K562 (cell line): ENCODE results near the gene MYO5C. TPM values are rescaled to one million over a fixed set of nuclear protein-coding genes. Genes with fewer than 3 reads are reported as not detected.

Source experiments
- ATAC-seq: fragments of 200-7000 bp; cut with Tn5 transposase; 3 replicates; pipeline ENCODE4 v1.9.1; 2020; ENCODE audit warnings: moderate library complexity
- BruUV-seq: library from RNA; stranded (reverse); fragments of 400-500 nt; replicated peaks from 2 replicates; lab custom pipeline; 2021; lab: Mats Ljungman, UMichigan
- CTCF ChIA-PET: fragments of 300-600 bp; formaldehyde crosslinking; extraction: SDS; loops from one replicate; lab custom pipeline; 2021; ENCODE audit warnings: low intra/inter-chr PET ratio; lab: Yijun Ruan, JAX
- POLR2A ChIA-PET: fragments of 300-600, 350-650 bp; sonication (Branson Sonifier 250); formaldehyde crosslinking; extraction: SDS; loops from one replicate; lab custom pipeline; 2021; ENCODE audit warnings: antibody characterized with exemption, inconsistent platforms; lab: Yijun Ruan, JAX
- DNase-seq, 4 experiments: peaks; one replicate each; pipeline versions ENCODE4 v3.0.0 to v3.0.0-alpha.2; 2011 to 2018; ENCODE audit warnings: low spot score in 3 of 4, mixed read lengths in 3 of 4; ENCODE audit errors: extremely low read depth in 1 of 4
- FAIRE-seq: peaks from 2 replicates; lab custom pipeline; 2011; peaks lifted over from hg19 to GRCh38; lab: Jason Lieb, UNC
- H2AFZ ChIP-seq: 2 replicates; pipeline ENCODE4 v1.6.0; 2011; ENCODE audit warnings: low read depth, low read length, control low read depth, inconsistent platforms
- H3K27ac ChIP-seq: fragments of 200-600 bp; 3 replicates; pipeline ENCODE4 v1.8.0; 2011; ENCODE audit warnings: low read depth, mild to moderate bottlenecking, control low read depth, inconsistent platforms, low read length, moderate library complexity, mixed read lengths; ENCODE audit errors: extremely low read depth
- H3K27me3 ChIP-seq, 2 experiments: fragments of 300-600 bp in 1 of 2; 2 replicates in 1 of 2; 3 replicates in 1 of 2; pipeline versions ENCODE4 v1.6.0 to v1.8.0; 2011; ENCODE audit warnings: inconsistent platforms in 2 of 2, low read length in 2 of 2, mild to moderate bottlenecking in 1 of 2, mixed read lengths in 1 of 2, moderate library complexity in 1 of 2; ENCODE audit not compliant: control insufficient read depth in 2 of 2, insufficient read depth in 2 of 2
- H3K36me3 ChIP-seq: fragments of 300-600 bp; 3 replicates; pipeline ENCODE4 v1.8.0; 2011; ENCODE audit warnings: mild to moderate bottlenecking, low read length, inconsistent platforms; ENCODE audit not compliant: control insufficient read depth, insufficient read depth
- H3K4me1 ChIP-seq, 2 experiments: fragments of 200-600 bp in 1 of 2; replicated peaks in 1 of 2; 2 replicates in 1 of 2; 3 replicates in 1 of 2; pipeline versions ENCODE4 v1.5.1 to v1.8.0; 2011; ENCODE audit warnings: inconsistent platforms in 2 of 2, low read length in 2 of 2, mild to moderate bottlenecking in 1 of 2, mixed read lengths in 1 of 2, moderate library complexity in 1 of 2; ENCODE audit not compliant: control insufficient read depth in 2 of 2, insufficient read depth in 2 of 2
- H3K4me2 ChIP-seq: 2 replicates; pipeline ENCODE4 v1.6.1; 2011; ENCODE audit warnings: low read length, control low read depth, inconsistent platforms, mixed read lengths; ENCODE audit not compliant: insufficient read depth
- H3K4me3 ChIP-seq: fragments of 200-600 bp; sonication (generic), shearing (Covaris generic); 2 replicates; pipeline ENCODE4 v1.5.1; 2016; ENCODE audit warnings: control low read depth, inconsistent platforms
- H3K79me2 ChIP-seq: fragments of 200-600 bp; 3 replicates; pipeline ENCODE4 v1.8.0; 2011; ENCODE audit warnings: low read length, inconsistent platforms; ENCODE audit not compliant: control insufficient read depth, insufficient read depth
- H3K9ac ChIP-seq, 2 experiments: 2 replicates each; pipeline versions ENCODE4 v1.6.0 to v1.6.1; 2011; ENCODE audit warnings: low read depth in 2 of 2, low read length in 2 of 2, control low read depth in 1 of 2, inconsistent platforms in 1 of 2, mild to moderate bottlenecking in 1 of 2, mixed read lengths in 1 of 2; ENCODE audit not compliant: insufficient read depth in 1 of 2
- H3K9me1 ChIP-seq: one replicate; pipeline ENCODE4 v1.6.0; 2011; ENCODE audit warnings: inconsistent platforms, mild to moderate bottlenecking, low read length, moderate library complexity; ENCODE audit not compliant: control insufficient read depth, insufficient read depth
- H3K9me3 ChIP-seq: replicated peaks from 2 replicates; pipeline ENCODE4 v1.5.1; 2011; ENCODE audit warnings: low read depth, low read length, inconsistent platforms; ENCODE audit not compliant: control insufficient read depth, insufficient read depth
- H4K20me1 ChIP-seq: replicated peaks from 2 replicates; pipeline ENCODE4 v1.6.1; 2011; ENCODE audit warnings: low read length, inconsistent platforms, mixed read lengths; ENCODE audit not compliant: control insufficient read depth, insufficient read depth
- CC2D1A ChIP-seq: fragments of 450-650 bp; IDR thresholded peaks from 2 replicates; pipeline ENCODE4 v1.6.1; 2017; ENCODE audit warnings: mild to moderate bottlenecking
- EHMT2 ChIP-seq: fragments of 450-650 bp; IDR thresholded peaks from 2 replicates; pipeline ENCODE4 v1.6.1; 2018; ENCODE audit warnings: antibody characterized with exemption
- KLF13 ChIP-seq: fragments of 450-650 bp; IDR thresholded peaks from 2 replicates; pipeline ENCODE4 v1.6.1; 2016; ENCODE audit warnings: missing genetic modification characterization, low read depth, mild to moderate bottlenecking, missing compliant biosample characterization, moderate library complexity, borderline replicate concordance
- NFRKB ChIP-seq: fragments of 450-650 bp; IDR thresholded peaks from 2 replicates; pipeline ENCODE4 v1.6.1; 2016; ENCODE audit warnings: low read depth
- PHF20 ChIP-seq: fragments of 450-650 bp; IDR thresholded peaks from 2 replicates; pipeline ENCODE4 v1.6.1; 2018; ENCODE audit not compliant: partially characterized antibody
- THRAP3 ChIP-seq: fragments of 450-650 bp; IDR thresholded peaks from 2 replicates; pipeline ENCODE4 v1.6.1; 2016; ENCODE audit warnings: mild to moderate bottlenecking, inconsistent platforms, borderline replicate concordance
- WHSC1 ChIP-seq: IDR thresholded peaks from one replicate; pipeline ENCODE4 v1.6.1; 2012; ENCODE audit warnings: low read length, control low read depth, inconsistent platforms
- XRCC4 ChIP-seq: IDR thresholded peaks from one replicate; pipeline ENCODE4 v1.6.1; 2011; ENCODE audit not compliant: insufficient read depth, insufficient read length; ENCODE audit errors: extremely low read depth
- ZNF12 ChIP-seq: sonication (generic); formaldehyde crosslinking; IDR thresholded peaks from 2 replicates; pipeline ENCODE4 v1.4.0; 2020; ENCODE audit warnings: mild to moderate bottlenecking, missing genetic modification reagents
- ZNF263 ChIP-seq: sonication (generic); formaldehyde crosslinking; IDR thresholded peaks from 2 replicates; pipeline ENCODE4 v1.8.0; 2022; ENCODE audit warnings: mild to moderate bottlenecking, missing genetic modification reagents, borderline replicate concordance
- ZSCAN29 ChIP-seq: fragments of 450-650 bp; IDR thresholded peaks from 2 replicates; pipeline ENCODE4 v1.6.1; 2017
- WGBS: fragments of 100-300 bp; shearing (Covaris generic); methylation state at CpG from one replicate; pipeline ENCODE4 v1.1.6; 2016; ENCODE audit warnings: low coverage, mixed read lengths; ENCODE audit not compliant: insufficient coverage; ENCODE audit errors: missing lambda C conversion rate; 5-methylcytosine and 5-hydroxymethylcytosine counted together
- in situ Hi-C: fragments of 300-500 bp; cut with MboI; formaldehyde crosslinking; loops from 4 replicates; pipeline ENCODE4 v1.15.0; 2018; ENCODE audit warnings: inconsistent platforms, mixed read lengths
- intact Hi-C: fragments of 100-400 bp; cut with micrococcal nuclease; formaldehyde crosslinking; loops from 2 replicates; pipeline ENCODE4 v1.14.2; 2022
- polyA plus RNA-seq, 8 experiments: library from polyadenylated mRNA; depleted of rRNA in 4 of 8; stranded (reverse) in 5 of 8; unstranded in 3 of 8; fragments of >200 nt; fragmentation: Nextera tagmentation in 2 of 8; fragmentation: Illumina TruSeq in 1 of 8; extraction: Ambion mirVana in 2 of 8; extraction: Trizol in 1 of 8; gene quantifications; 2 replicates each; pipeline versions ENCODE4 v1.2.1 to v1.2.3, GENCODE V29; 2011 to 2014; ENCODE audit warnings: inconsistent platforms in 1 of 8, missing spikeins in 1 of 8
- total RNA-seq, 7 experiments: library from RNA; depleted of rRNA in 6 of 7; stranded (reverse); fragments of >200 nt in 6 of 7; fragmentation: Illumina TruSeq in 2 of 7; extraction: Trizol in 2 of 7; gene quantifications; 2 replicates each; pipeline versions ENCODE4 v1.2.1 to v1.2.3, GENCODE V29; 2011 to 2021; ENCODE audit warnings: low replicate concordance in 1 of 7
- TF ChIP-seq, protein P1 (sequence below), 2 experiments: fragments of 150-350 bp in 1 of 2; IDR thresholded peaks; 2 replicates each; pipeline ENCODE4 v1.6.1; 2012 to 2016; ENCODE audit warnings: low read depth in 2 of 2, low read length in 2 of 2, mild to moderate bottlenecking in 1 of 2, moderate library complexity in 1 of 2
- TF ChIP-seq, protein P2 (sequence below): fragments of 450-650 bp; IDR thresholded peaks from 2 replicates; pipeline ENCODE4 v1.6.1; 2016; ENCODE audit warnings: low read depth, mild to moderate bottlenecking, moderate library complexity
- TF ChIP-seq, protein P3 (sequence below), 2 experiments: fragments of 250-450 bp in 1 of 2; fragments of 450-650 bp in 1 of 2; sonication (Bioruptor Pico) in 1 of 2; IDR thresholded peaks; 2 replicates each; pipeline versions ENCODE4 v1.6.1 to v1.8.0; 2016 to 2021; ENCODE audit warnings: mild to moderate bottlenecking in 2 of 2, moderate library complexity in 2 of 2, missing compliant biosample characterization in 1 of 2, missing genetic modification characterization in 1 of 2
- TF ChIP-seq, protein P4 (sequence below), 3 experiments: fragments of 200-800 bp in 1 of 3; sonication (Bioruptor generic) in 1 of 3; sonication (generic) in 1 of 3; formaldehyde crosslinking in 1 of 3; IDR thresholded peaks; 2 replicates each; pipeline versions ENCODE4 v1.6.1 to v1.8.0; 2016 to 2022; ENCODE audit warnings: mild to moderate bottlenecking in 2 of 3, missing compliant biosample characterization in 2 of 3, missing genetic modification characterization in 2 of 3, missing genetic modification reagents in 1 of 3

Gene MYO5C
- total and polyA plus RNA-seq, 9 of the 15 experiments (the other 6 are each of a cell fraction or from before 2014, with no cell fraction given) = 0.01 to 0.24 TPM; not detected in 7

DNA sequence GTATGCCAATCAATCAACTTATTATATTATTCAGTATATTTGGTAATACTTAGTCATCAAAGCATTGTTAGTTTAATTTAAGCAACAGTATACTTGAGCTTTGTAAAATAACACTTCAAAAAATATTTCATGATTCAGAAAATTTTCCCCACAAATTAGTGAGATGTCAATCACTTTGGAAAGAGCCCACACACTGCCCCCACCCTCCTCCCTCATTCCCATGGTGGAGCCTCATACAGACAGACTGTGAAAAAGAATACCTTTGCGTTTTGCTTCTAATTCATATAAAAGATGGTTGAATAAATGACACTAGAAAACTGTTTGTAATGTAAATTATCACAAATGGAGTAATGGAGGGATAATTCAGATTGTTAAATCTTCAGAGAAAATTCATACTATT is 43.3 kb upstream of the MYO5C start (continued):
- TF ChIP-seq, protein P1, sequence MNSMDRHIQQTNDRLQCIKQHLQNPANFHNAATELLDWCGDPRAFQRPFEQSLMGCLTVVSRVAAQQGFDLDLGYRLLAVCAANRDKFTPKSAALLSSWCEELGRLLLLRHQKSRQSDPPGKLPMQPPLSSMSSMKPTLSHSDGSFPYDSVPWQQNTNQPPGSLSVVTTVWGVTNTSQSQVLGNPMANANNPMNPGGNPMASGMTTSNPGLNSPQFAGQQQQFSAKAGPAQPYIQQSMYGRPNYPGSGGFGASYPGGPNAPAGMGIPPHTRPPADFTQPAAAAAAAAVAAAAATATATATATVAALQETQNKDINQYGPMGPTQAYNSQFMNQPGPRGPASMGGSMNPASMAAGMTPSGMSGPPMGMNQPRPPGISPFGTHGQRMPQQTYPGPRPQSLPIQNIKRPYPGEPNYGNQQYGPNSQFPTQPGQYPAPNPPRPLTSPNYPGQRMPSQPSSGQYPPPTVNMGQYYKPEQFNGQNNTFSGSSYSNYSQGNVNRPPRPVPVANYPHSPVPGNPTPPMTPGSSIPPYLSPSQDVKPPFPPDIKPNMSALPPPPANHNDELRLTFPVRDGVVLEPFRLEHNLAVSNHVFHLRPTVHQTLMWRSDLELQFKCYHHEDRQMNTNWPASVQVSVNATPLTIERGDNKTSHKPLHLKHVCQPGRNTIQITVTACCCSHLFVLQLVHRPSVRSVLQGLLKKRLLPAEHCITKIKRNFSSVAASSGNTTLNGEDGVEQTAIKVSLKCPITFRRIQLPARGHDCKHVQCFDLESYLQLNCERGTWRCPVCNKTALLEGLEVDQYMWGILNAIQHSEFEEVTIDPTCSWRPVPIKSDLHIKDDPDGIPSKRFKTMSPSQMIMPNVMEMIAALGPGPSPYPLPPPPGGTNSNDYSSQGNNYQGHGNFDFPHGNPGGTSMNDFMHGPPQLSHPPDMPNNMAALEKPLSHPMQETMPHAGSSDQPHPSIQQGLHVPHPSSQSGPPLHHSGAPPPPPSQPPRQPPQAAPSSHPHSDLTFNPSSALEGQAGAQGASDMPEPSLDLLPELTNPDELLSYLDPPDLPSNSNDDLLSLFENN (IDR thresholded peaks at IDR 0.05; ENCODE audit: low read depth in 2 of 2, low read length in 2 of 2) = no peak
- TF ChIP-seq, protein P2, sequence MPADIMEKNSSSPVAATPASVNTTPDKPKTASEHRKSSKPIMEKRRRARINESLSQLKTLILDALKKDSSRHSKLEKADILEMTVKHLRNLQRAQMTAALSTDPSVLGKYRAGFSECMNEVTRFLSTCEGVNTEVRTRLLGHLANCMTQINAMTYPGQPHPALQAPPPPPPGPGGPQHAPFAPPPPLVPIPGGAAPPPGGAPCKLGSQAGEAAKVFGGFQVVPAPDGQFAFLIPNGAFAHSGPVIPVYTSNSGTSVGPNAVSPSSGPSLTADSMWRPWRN = no peak
- TF ChIP-seq PHF20 = no peak
- TF ChIP-seq EHMT2 = no peak

DNA sequence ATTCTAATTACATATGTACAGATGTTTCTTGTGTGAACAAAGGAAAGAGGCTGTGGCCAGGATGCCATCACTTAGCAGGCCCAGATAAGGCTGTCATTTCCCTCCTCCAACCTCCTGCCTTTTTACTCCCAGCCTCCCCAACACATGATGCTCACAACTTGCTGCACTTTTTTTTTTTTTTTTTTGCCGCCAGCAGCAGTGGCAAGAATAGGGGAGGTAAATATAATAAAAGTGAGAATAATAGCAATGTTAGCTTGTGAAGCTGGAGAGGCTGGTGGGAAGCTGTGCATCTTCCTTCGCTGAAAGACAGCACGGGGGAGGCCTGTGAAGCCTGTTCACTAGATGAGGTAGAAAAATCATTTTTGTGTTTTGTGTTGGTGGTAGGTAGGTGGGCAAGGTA is 42.5 kb upstream of the MYO5C start:
- ATAC-seq (no peak), FAIRE-seq (no peak), DNase-seq (no peak)
- Histone ChIP-seq H3K9ac (no peak overlapping the region), H3K9me3 (no peaks in the 10 kb centered on the region), H3K4me1 (no peaks in the 10 kb centered on the region), H3K4me3 (no peak overlapping the region), H2AFZ (no peak overlapping the region), H3K4me2 (no peak overlapping the region), H3K27me3 (peaks cover 12 to 16% of the 10 kb centered on the region in 2 experiments; a peak in 4 of 5 replicates), H3K79me2 (no peaks in the 10 kb centered on the region), H3K36me3 (no peaks in the 10 kb centered on the region), H3K9me1 (no peaks in the 10 kb centered on the region), H3K27ac (no peak overlapping the region), H4K20me1 (no peaks in the 10 kb centered on the region)
- ChIA-PET POLR2A (no interaction called here), CTCF (no interaction called here)
- 6% methylated on average over 3 of the region's 3 CpGs for WGBS
- in situ Hi-C loops = no loop called here
- intact Hi-C loops = loop anchor here (10.0 kb wide), 1 partner anchor 127 kb away; no protein-coding TSS in a partner anchor
- BruUV-seq = no TSS peak
- TF ChIP-seq NFRKB = no peak
- TF ChIP-seq, protein P3, sequence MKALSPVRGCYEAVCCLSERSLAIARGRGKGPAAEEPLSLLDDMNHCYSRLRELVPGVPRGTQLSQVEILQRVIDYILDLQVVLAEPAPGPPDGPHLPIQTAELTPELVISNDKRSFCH (CRISPR knock-in tag; IDR thresholded peaks at IDR 0.05) = no peak
- TF ChIP-seq, protein P3 (tag; IDR thresholded peaks at IDR 0.05) = no peak
- TF ChIP-seq CC2D1A = no peak
- no peak for TF ChIP-seq ZNF263
- TF ChIP-seq, protein P4, sequence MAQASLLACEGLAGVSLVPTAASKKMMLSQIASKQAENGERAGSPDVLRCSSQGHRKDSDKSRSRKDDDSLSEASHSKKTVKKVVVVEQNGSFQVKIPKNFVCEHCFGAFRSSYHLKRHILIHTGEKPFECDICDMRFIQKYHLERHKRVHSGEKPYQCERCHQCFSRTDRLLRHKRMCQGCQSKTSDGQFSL (CRISPR knock-in tag; IDR thresholded peaks at IDR 0.05) = no peak
- TF ChIP-seq, protein P4 (tag; IDR thresholded peaks at IDR 0.05) = no peak
- TF ChIP-seq ZNF12 (CRISPR knock-in tag) = no peak
- no peak for TF ChIP-seq WHSC1
- no peak for TF ChIP-seq ZSCAN29
- no peak for TF ChIP-seq XRCC4
- no peak for TF ChIP-seq THRAP3
- no peak for TF ChIP-seq KLF13 (tag)
